Left lung (tissue), 10 donors: ENCODE measurements around the gene PDE6D. TPM values are rescaled to one million over a fixed set of nuclear protein-coding genes. Genes with fewer than 3 reads are reported as not detected.

Experiments used
- ATAC-seq: fragments of 200-7000 bp; cut with Tn5 transposase; one replicate; pipeline ENCODE4 v1.9.1; 2020; ENCODE audit warnings: moderate library complexity
- DNase-seq, 4 donors: peaks; one replicate each; pipeline ENCODE4 v3.0.0-alpha.2; 2013 to 2020
- H3K27ac ChIP-seq, 2 donors: fragments of 200-600 bp; sonication (generic) in 1 of 2; one replicate each; pipeline versions ENCODE4 v1.5.0 to v1.8.0; 2020 to 2021
- H3K27me3 ChIP-seq, 2 donors: fragments of 200-600 bp; sonication (generic) in 1 of 2; one replicate each; pipeline versions ENCODE4 v1.5.0 to v1.8.0; 2020 to 2021
- H3K36me3 ChIP-seq, 2 donors: fragments of 200-600 bp; sonication (generic) in 1 of 2; one replicate each; pipeline versions ENCODE4 v1.5.0 to v1.8.0; 2020 to 2021
- H3K4me1 ChIP-seq, 2 donors: fragments of 200-600 bp; one replicate each; pipeline ENCODE4 v1.8.0; 2021
- H3K4me3 ChIP-seq, 2 donors: fragments of 200-600 bp; sonication (generic) in 1 of 2; one replicate each; pipeline versions ENCODE4 v1.5.0 to v1.8.0; 2020 to 2021; ENCODE audit warnings: mild to moderate bottlenecking in 1 of 2
- H3K9me3 ChIP-seq, 2 donors: fragments of 200-600 bp; sonication (generic) in 1 of 2; one replicate each; pipeline versions ENCODE4 v1.5.0 to v1.8.0; 2020 to 2021
- intact Hi-C, 2 donors: fragments of 100-400 bp; cut with DNase I; formaldehyde crosslinking; loops; one replicate each; pipeline versions ENCODE4 v1.11.2 to v1.14.2; 2022
- polyA plus RNA-seq, 6 donors: library from polyadenylated mRNA; unstranded; fragments of 120-200 nt; gene quantifications; one replicate each; pipeline ENCODE4 v1.2.1, GENCODE V29; 2013; ENCODE audit not compliant: insufficient read length in 6 of 6
- total RNA-seq, 2 donors: library from RNA; stranded (reverse); fragmentation: NEBNext Ultra II Directional; extraction: Animal tissue kit (Norgen Biotek cat#: 25700); gene quantifications; one replicate each; pipeline ENCODE4 v1.2.1, GENCODE V29; 2021
- TF ChIP-seq, protein P1 (sequence below), 2 donors: fragments of 200-600 bp; sonication (generic) in 1 of 2; IDR thresholded peaks; one replicate each; pipeline versions ENCODE4 v1.5.0 to v1.8.0; 2021; ENCODE audit warnings: antibody characterized with exemption in 2 of 2
- donor health status: DM: no; HTN: yes; CAD: no.
- donor health status: DM: no; HTN: no; CAD: no.

Gene PDE6D
- total and polyA plus RNA-seq, 8 donors, result 19.7 to 27.9 (median 23.4) TPM

GRCh38 chr2:231725476-231725875 lies 55.6 kb downstream of the PDE6D start:
- no peaks in the 10 kb centered on the region for H3K27me3 ChIP-seq
- H3K4me1 ChIP-seq, result no peaks in the 10 kb centered on the region
- ATAC-seq (no peak), DNase-seq (no peak)
- TF ChIP-seq, protein P1, sequence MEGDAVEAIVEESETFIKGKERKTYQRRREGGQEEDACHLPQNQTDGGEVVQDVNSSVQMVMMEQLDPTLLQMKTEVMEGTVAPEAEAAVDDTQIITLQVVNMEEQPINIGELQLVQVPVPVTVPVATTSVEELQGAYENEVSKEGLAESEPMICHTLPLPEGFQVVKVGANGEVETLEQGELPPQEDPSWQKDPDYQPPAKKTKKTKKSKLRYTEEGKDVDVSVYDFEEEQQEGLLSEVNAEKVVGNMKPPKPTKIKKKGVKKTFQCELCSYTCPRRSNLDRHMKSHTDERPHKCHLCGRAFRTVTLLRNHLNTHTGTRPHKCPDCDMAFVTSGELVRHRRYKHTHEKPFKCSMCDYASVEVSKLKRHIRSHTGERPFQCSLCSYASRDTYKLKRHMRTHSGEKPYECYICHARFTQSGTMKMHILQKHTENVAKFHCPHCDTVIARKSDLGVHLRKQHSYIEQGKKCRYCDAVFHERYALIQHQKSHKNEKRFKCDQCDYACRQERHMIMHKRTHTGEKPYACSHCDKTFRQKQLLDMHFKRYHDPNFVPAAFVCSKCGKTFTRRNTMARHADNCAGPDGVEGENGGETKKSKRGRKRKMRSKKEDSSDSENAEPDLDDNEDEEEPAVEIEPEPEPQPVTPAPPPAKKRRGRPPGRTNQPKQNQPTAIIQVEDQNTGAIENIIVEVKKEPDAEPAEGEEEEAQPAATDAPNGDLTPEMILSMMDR (IDR thresholded peaks at IDR 0.05), result no peak
- no peaks in the 10 kb centered on the region for H3K36me3 ChIP-seq
- no peak overlapping the region for H3K4me3 ChIP-seq
- no peak overlapping the region for H3K27ac ChIP-seq
- H3K9me3 ChIP-seq, result no peaks in the 10 kb centered on the region
- intact Hi-C loops, result no loop called here

GRCh38 chr2:231722721-231723307 lies 58.3 kb downstream of the PDE6D start:
- Histone ChIP-seq H3K9me3 (no peaks in the 10 kb centered on the region), H3K27me3 (no peaks in the 10 kb centered on the region), H3K36me3 (no peaks in the 10 kb centered on the region), H3K27ac (no peak overlapping the region), H3K4me3 (no peak overlapping the region), H3K4me1 (no peaks in the 10 kb centered on the region)
- intact Hi-C loops, result no loop called here
- no peak for ATAC-seq
- no peak for DNase-seq
- TF ChIP-seq, protein P1 (IDR thresholded peaks at IDR 0.05), result no peak

DNA sequence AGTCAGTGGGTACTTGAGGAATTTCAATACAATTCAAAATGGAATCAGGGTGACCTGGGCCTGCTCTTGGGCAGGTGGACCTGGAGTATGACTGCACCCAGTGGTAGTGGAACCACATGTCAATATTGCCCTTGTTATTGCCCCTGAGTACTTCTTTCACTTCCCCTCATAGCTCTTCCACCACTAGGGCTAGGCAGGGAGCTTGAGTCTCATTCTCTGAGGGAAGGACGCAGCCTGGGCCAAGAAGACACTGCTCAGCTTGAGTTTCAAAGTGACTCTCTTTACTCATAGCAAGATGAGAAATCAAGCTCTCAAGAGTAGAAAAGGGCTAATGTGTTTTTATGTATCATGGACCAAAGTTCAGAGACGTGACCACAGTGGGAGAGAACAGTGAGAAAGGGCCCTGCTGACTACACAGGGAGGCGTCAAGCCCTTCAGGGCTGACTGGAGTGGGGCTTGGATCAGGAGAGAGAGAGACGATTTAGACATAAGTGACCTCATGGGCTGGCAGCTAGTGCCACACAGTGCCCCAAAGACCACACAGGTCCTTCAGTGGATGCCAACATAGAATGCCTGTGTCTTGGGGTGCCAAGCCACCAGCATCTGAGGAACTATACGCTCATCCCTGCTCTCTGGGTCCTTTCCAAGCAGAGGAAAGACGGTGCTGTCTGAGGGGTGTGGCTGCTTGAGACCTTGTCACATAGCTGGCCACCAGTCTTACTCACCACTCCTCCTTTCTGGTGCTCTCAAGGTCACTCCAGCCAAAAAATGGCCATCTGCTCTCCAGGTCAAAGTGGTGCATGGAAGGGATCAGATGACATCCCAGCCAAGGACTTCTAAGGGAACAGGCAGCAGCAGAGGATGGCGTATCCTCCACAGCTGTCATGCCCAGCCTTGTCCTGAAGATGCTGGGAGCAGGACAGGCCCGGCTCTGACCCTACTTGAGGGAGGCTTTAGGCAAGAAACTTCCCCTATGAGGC lies 59.8 kb downstream of the PDE6D start:
- no peaks in the 10 kb centered on the region for H3K4me1 ChIP-seq
- DNase-seq (no peak), ATAC-seq (no peak)
- no peaks in the 10 kb centered on the region for H3K27me3 ChIP-seq
- intact Hi-C loops, result no loop called here
- no peak overlapping the region for H3K4me3 ChIP-seq
- TF ChIP-seq, protein P1 (IDR thresholded peaks at IDR 0.05), result no peak
- H3K9me3 ChIP-seq, result no peaks in the 10 kb centered on the region
- H3K36me3 ChIP-seq, result no peaks in the 10 kb centered on the region
- no peak overlapping the region for H3K27ac ChIP-seq

GRCh38 chr2:231720292-231720986 lies 60.6 kb downstream of the PDE6D start:
- DNase-seq (no peak), ATAC-seq (no peak)
- no peaks in the 10 kb centered on the region for H3K27me3 ChIP-seq
- no peak overlapping the region for H3K27ac ChIP-seq
- intact Hi-C loops, result no loop called here
- no peaks in the 10 kb centered on the region for H3K4me1 ChIP-seq
- H3K36me3 ChIP-seq, result no peaks in the 10 kb centered on the region
- TF ChIP-seq, protein P1 (IDR thresholded peaks at IDR 0.05), result no peak
- no peaks in the 10 kb centered on the region for H3K9me3 ChIP-seq
- no peak overlapping the region for H3K4me3 ChIP-seq

DNA sequence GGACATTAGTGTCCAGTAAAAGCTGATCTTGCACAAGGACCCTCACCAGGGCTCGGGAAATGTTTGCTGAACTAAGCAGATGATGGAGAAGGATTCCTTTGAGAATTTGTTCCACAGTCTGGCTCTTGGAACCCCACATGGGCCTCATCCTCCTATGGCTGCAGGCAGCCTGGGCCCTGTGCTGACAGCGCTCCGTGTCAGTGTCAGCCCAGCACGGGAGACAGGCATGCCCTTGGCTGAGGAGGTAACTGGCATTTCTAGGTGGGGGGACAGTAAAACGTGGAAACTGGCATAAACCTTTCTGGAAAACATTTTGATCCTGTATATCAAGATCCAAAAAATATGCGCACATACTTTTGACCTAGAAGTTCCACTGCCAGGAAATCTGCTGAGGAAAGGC lies 62.3 kb downstream of the PDE6D start:
- Histone ChIP-seq H3K4me1 (peaks cover 0 to 4% of the 10 kb centered on the region in 2 donors), H3K4me3 (no peak overlapping the region), H3K27ac (no peak overlapping the region), H3K9me3 (no peaks in the 10 kb centered on the region), H3K27me3 (no peaks in the 10 kb centered on the region), H3K36me3 (peaks cover 0 to 4% of the 10 kb centered on the region in 2 donors)
- ATAC-seq (no peak), DNase-seq (no peak)
- TF ChIP-seq, protein P1 (IDR thresholded peaks at IDR 0.05), result no peak
- intact Hi-C loops, result no loop called here
